GM11168 (cell line): Measurements from ENCODE around the gene PRIMPOL.
"Not testable (repeated sequence)": the region's sequence is repeated elsewhere in the genome, so short reads cannot be mapped to it uniquely, and the experiment has no call there.

Source experiments
- in situ Hi-C: fragments of 300-500 bp; cut with MboI; formaldehyde crosslinking; loops from one replicate; pipeline ENCODE4 v1.12.0; 2022; ENCODE audit warnings: low sequenced_read_pairs; ENCODE audit not compliant: unreplicated experiment

PRIMPOL gene

GRCh38 chr4:184635381-184635780, 14.2 kb upstream of the PRIMPOL start:
- in situ Hi-C loops: loop anchor here (10.0 kb wide), 1 partner anchor 91 kb away; no protein-coding TSS in a partner anchor

DNA sequence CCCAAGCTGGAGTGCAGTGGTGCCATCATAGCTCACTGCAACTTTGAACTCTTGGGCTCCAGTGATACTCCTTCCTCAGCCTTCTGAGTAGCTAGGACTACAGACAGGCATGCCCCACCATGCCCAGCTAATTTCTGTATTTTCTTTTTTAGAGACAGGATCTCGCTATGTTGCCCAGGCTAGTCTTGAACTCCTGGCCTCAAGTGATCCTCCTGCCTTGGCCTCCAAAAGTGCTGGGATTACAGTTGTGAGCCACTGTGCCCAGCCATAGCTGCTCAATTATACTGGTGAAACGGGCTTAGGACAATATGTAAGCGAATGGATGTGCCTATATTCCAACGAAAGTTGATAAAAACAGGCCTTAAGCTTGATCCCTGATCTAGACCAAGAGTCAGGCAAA, 13.4 kb upstream of the PRIMPOL start:
- in situ Hi-C loops: loop anchor here (10.0 kb wide), 1 partner anchor 91 kb away; no protein-coding TSS in a partner anchor

DNA sequence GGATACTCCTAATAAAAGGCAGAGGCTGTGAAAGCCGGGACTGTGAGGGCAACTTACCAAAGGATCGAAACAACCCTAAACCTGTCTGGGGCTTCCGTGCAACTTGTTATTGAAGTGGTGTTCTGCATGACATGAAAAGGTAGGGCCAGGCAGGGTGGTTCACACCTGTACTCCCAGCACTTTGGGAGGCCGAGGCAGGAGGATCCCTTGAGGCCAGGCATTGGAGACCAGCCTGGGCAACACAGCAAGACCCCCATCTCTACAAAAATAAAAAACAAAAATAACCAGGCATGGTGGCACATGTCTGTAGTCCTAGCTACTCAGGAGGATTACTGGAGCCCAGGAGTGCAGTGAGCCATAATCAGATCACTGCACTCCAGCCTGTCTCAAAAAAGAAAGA, 12.6 kb upstream of the PRIMPOL start:
- in situ Hi-C loops: loop anchor here (10.0 kb wide), 1 partner anchor 92 kb away; no protein-coding TSS in a partner anchor

- in situ Hi-C loops: no loop called here
Measured at GRCh38 chr4:184641022-184641421, 8.5 kb upstream of the PRIMPOL start.

DNA sequence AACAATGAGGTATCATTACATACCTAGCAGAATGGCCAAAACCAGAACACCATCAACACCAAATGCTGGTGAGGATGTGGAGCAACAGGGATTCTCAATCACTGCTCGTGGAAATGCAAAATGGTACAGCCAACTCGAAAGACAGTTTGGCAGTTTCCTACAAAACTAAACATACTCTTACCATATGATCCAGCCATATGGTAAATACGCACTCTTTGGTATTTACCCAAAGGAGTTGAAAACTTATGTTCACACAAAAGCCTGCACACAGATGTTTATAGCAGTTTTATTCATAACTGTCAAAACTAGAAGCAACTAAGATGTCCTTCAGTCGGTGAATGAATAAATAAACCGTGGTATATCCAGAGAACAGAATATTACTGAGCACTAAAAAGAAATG, 8.1 kb upstream of the PRIMPOL start:
- in situ Hi-C loops: no loop called here

DNA sequence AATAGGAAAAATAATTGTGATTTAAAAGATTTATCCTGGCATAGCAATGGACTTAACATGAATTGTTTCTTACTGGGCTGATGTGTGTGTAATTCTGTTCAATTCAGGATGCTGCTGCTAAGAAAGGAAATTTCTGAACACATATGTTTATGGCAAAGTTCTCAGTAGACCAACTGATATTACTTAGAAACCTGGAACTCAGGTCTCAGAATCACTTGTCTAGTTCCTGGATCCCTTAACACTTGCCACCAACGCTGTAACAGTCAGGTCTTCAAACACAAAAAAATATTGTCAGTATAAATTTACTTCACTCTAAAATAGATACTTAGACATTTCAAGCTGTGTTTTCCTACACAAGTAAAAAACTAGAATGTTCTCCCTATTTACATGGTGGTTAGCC, 5.8 kb upstream of the PRIMPOL start:
- in situ Hi-C loops: no loop called here

DNA sequence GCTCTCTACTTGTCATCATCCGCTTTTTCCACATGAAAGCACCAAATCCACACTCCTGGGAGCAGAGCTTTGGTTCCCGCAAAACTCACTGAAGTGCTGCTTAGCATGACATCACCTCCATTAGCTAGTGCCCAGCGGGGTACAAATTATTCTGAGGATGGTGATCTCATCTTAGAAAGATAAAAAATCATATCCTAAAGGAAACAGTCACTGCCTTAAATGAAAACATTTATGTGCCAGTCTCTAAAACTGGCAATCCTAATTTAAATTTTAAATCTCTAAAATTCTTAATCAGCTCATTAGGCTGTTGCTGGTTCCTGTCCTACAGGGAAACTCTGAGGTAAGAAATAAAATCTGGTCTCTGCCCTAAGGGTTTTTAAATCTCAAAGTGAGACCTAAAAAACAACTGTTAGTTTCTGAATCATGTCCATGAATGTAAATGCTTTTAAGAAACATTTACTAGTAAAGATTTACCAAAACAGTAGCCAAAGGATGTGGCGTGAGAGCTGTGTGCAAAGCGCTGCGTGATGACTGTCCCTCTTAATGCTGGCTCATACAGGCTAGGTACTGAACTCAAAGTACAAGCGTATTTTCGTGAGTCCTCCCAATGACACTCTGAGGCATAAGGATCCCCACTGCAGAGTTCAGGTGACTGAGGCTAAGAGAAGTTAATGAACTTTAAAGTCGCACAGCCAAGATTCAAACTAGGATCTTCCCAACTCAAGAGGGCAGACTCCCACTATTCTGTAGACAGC, 4.8 kb upstream of the PRIMPOL start:
- in situ Hi-C loops: no loop called here

DNA sequence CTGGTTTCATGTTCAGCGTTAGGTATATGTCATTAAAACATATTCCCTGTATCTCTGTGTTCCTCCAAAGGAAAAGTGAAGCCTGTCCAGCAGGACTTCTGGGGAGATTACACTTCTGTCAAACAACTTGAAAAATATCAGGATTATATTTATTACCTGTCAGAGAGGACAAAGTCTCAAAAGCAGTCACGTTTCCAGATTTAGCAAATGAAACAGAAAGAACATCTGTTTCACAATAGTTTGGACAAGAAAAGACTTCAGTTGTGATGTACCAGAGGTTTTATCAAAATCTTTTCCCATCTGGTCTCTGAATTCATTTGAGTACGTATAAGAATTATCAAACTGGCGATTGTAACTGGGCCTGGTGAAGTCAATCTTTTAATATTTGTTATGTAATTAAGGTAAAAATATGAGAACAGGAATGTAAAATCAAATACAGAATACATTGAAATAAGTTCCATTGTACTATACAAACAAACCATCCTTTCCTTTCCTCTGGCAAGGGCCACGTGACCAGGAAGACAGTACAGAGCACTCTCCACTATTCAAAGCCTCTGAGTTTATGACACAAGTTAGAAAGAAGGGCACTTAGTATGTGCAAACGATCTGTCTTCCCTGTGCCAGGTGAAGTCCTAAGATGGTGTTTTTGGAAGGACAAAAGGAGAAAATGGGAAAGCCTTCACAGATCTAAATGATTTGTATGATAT, 3.5 kb upstream of the PRIMPOL start:
- in situ Hi-C loops: no loop called here

DNA sequence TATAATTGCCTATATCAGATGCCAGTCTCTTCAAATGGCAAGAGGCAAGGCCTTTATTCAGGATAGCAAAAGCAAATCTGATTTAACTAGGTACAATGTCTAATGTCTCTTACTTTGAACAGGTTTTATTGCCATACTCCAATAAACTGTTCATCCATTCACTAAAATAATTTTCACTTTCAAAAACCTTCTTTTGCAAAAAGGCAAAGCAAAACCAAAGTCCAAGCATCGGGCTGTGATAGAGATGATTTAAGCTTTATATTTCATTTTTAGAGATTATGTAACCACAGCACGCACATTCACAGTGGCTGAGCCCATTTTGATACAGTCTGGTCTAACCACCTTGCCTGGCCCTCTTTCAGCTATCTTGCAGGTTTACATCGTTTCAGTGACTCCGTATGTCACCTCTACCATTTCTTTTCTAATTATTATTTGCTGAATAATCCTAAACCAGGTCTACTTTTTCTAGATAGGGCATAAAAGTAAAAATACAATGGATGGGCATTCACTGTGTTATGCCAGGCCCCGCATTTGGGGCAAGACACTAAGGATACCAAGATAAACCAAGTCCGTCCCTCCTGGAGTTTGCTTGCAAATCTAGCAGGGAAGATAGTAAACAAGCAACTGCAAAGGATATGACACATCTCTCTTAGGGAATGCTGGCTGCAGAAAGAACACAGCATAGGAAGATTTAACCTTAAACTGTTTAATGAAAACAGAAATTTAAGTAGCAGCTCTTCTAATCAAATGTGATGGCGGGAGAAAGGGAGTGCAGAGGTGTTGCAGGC, 2.1 kb upstream of the PRIMPOL start:
- in situ Hi-C loops: no loop called here

DNA sequence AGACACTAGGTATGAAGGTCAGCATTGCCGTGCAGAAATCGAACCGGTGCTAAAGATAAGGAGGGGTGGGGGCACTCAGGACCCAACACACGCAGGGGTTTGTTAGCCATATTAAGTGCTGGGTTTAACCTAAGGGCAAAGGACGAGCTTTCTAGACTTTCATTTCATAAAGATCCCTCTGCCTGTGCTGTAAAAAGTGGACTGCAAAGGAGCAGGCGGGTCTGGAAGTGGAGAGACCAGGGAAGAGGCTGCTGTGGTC, 1.6 kb upstream of the PRIMPOL start:
- in situ Hi-C loops: no loop called here

DNA sequence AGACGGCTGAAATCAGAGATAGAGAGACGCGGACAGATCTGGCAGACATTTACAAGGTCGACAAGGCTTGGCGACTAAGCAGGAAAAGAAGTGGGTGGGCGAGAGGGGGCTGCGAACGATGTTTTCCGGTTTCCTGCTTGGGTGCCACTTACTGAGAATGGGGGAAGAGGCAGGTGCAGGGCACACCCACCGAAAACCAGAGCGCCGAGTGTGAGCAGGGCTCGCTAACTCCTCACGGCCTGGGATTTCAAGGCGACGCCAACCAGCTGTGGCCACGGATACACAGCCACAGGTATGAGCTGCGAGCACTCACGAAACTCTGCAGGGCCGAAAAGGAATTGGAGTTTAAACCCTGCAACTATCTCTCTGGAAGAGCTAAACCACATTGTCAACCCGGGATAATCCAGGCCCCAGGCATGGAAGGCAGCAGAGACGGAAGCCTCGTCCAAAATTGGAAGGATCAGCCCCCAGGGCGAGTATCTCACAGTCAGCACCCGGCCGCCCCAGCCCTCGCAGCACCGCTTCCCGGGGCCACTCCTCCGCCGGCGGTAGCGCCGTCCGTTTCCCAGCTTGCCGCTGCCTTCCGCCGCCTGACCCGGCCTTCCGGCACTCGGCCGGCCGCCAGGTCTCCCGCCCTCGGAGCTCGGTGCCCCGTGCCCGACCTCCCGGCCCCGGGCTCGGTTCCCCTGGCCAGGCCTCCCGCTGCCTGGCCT, 1.1 kb upstream of the PRIMPOL start:
- in situ Hi-C loops: no loop called here

- in situ Hi-C loops: no loop called here
Measured at GRCh38 chr4:184649971-184650855, 675 bp downstream of the PRIMPOL start.

DNA sequence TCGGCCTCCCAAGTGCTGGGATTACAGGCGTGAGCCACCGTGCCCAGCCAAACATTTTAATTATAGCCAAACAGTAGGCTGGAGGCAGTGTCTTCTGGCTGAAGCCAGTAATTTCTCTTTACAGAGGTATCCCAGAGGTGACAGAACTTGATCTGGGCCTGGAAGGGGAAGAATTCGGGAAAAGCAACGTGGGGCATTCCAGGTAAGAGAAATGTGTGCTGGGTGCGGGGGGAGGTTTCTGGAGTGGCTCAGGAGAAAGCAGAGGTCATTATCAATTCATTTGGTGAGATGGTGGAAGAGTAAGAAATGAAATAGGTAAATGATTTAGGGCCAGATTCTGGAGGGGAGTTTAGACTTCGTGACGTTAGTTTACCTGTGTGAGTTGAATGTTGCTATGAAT, 2.4 kb downstream of the PRIMPOL start:
- in situ Hi-C loops: no loop called here

GRCh38 chr4:184652681-184653080, 3.1 kb downstream of the PRIMPOL start:
- in situ Hi-C loops: not testable (repeated sequence)

DNA sequence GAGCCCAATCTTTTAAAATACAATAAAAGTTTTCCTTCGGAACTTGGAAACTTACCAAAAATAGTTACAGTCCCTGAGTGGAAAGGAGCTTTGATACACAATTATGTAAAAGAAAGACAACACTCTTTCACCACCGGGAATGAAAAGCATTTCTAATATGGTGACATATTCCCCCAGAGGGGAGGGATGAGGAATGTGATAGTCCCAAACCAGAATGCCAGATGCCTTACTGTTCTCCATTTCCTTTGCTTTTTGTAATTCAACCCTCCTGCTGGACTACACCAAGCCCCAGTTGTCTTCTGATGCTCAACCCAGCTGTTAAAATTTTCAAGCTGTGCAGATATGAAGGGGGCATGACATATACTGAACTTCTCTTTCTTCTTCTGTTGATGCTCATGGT, 4.1 kb downstream of the PRIMPOL start:
- in situ Hi-C loops: no loop called here

DNA sequence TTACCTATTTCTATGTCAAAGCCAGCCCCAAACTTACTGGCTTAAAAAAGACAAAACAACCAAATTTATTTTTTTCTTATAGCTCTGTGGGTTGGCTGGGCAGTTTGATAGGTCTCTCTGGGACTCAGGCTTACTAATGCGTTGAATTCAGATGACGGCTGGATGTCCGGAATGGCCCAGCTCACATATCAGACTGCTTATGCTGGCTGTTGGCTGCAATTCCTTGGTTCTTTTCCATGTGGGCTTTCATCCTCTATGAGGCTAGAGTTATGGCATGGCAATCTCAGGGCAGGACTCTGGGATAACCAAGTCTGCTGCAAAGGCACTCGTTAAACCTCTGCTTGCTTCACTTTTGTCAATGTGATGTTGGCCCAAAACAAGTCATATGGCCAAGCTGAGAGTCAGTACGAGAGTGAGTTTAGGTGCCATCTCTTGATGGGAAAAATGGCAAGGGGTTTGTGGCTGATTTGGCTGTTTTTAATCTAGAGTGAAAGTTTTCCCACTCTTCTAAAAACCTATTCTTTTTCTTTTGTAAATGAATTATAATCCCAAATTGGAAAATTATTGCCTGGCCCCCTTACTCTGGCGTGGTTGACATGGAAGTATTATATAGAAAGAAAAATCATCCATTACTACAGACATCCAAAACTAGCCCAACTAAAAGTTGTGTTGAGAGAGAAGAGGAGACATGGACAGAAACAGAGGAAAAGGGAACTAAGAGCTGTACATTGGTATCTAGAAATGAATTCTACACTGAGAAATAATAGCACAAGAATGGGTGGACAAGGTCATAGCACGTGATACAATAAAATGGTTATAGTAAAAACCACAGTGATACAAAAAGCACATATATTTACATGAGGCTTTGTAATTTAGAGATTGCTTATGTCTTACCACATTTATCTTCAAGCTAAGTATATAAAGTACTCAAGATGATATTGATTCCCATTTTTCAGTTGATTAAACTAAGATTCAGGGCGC, 6.6 kb downstream of the PRIMPOL start:
- in situ Hi-C loops: no loop called here

- in situ Hi-C loops: no loop called here
Measured at GRCh38 chr4:184657144-184657543, 7.6 kb downstream of the PRIMPOL start.

DNA sequence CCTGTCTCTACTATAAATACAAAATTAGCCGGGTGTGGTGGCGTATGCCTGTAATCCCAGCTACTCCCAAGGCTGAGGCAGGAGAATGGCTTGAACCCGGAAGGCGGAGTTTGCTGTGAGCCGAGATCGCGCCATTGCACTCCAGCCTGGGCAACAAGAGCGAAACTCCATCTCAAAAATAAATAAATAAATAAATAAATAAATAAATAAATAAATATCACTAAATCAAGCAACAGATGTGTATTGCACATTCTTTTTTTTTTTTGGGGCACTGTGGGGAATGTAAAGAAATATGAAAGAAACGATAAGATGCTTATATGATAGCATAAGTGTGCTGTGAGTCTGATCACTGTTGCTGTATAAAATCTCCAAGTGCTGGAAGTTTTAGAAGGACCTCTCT, 8.3 kb downstream of the PRIMPOL start:
- in situ Hi-C loops: not testable (repeated sequence)
